ENCODE data around the gene SLC35D2.

SLC35D2 gene

DNA sequence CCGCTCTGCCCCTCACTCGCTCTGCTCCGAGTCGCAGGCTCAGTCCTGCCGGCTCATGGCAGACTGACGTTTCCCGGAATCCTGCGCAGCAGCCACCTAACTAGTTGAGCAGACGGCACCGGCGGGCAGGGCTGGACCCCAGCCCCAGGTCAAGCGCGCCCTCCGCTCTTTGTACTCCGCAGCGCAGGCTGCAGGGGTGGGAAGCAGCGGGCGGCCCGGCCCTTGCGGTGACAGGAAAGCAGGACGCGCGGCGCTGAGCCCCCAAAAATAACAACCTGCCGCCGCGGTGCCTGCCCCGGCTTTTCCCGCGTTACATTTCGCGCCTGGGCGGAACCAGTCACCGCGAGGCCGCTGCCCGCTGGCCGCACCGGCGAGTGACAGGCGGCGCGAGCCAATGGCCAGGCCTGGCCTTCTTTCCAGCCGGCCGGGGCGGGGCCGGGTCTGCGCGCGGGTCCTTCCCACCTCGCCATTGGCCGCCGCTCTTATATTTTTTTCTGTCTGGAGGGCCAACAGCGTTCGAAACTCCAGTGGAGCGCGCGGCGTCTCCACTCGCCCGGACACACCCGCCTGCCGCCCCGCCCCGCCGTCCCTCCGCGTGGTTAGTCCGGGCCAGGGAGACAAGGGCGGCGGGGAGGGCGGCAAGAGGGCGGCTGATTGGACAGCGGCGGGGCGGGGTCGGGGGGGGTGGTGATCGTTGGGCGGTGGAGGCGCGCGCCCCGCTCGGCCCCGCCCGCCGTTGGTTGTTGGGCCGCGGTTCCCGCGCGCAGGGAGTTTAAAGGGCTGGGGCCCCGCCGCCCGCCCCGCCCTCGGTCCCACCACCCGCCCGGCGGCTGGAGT is 34.8 kb upstream of the SLC35D2 start, which contains the start of gene ZNF367:
TSS of gene ZNF367 (minus strand) at position 288 of the 837 bp plus-strand sequence. CDS start 338 bp downstream, outside the sequence.
- TF ChIP-seq POU2F2 (IDR thresholded peaks at IDR 0.05; ENCODE audit: low read depth, low read length) (no peak), TAF1 (IDR thresholded peaks at IDR 0.05; ENCODE audit: low read depth, low read length) (no peak), PAX5 (IDR thresholded peaks at IDR 0.05; ENCODE audit: insufficient read depth, low read length, severe bottlenecking) (no peak), POLR2AphosphoS5 (IDR thresholded peaks at IDR 0.05; ENCODE audit: low read depth, low read length) (no peak), SPI1 (IDR thresholded peaks at IDR 0.05; ENCODE audit: low read depth, low read length) (no peak), POLR2A (IDR thresholded peaks at IDR 0.05; ENCODE audit: low read depth, low read length) (no peak)
- peak; percentile 81 for DNase-seq (ENCODE audit: insufficient read length, low spot score)
- peak; percentile 90 for FAIRE-seq

- FAIRE-seq, result no peak
These were observed 34.2 kb upstream of the SLC35D2 start for GRCh38 chr9:96417661-96418082.

GRCh38 chr9:96417051-96417586 is 33.6 kb upstream of the SLC35D2 start:
- FAIRE-seq (peak; percentile 89), DNase-seq (ENCODE audit: insufficient read length, low spot score) (peak; percentile 81)
- peak; percentile 74 for TF ChIP-seq POLR2A (IDR thresholded peaks at IDR 0.05; ENCODE audit: low read depth, low read length)
- 0 out of 2 replicates have a peak, but pooled peaks have one; percentile 34 for TF ChIP-seq POU2F2 (IDR thresholded peaks at IDR 0.05; ENCODE audit: low read depth, low read length)
- no peak for TF ChIP-seq POLR2AphosphoS5 (IDR thresholded peaks at IDR 0.05; ENCODE audit: low read depth, low read length)
- TF ChIP-seq PAX5 (IDR thresholded peaks at IDR 0.05; ENCODE audit: insufficient read depth, low read length, severe bottlenecking), result no peak
- peak; percentile 50; the same call in 1 of the 2 replicates for TF ChIP-seq TAF1 (IDR thresholded peaks at IDR 0.05; ENCODE audit: low read depth, low read length)
- no peak for TF ChIP-seq SPI1 (IDR thresholded peaks at IDR 0.05; ENCODE audit: low read depth, low read length)

More at GRCh38 chr9:96417661-96418082, 34.2 kb upstream of the SLC35D2 start:
- TF ChIP-seq PAX5 (IDR thresholded peaks at IDR 0.05; ENCODE audit: insufficient read depth, low read length, severe bottlenecking) (no peak), SPI1 (IDR thresholded peaks at IDR 0.05; ENCODE audit: low read depth, low read length) (no peak)
- DNase-seq (ENCODE audit: insufficient read length, low spot score), result peak; percentile 17

DNA sequence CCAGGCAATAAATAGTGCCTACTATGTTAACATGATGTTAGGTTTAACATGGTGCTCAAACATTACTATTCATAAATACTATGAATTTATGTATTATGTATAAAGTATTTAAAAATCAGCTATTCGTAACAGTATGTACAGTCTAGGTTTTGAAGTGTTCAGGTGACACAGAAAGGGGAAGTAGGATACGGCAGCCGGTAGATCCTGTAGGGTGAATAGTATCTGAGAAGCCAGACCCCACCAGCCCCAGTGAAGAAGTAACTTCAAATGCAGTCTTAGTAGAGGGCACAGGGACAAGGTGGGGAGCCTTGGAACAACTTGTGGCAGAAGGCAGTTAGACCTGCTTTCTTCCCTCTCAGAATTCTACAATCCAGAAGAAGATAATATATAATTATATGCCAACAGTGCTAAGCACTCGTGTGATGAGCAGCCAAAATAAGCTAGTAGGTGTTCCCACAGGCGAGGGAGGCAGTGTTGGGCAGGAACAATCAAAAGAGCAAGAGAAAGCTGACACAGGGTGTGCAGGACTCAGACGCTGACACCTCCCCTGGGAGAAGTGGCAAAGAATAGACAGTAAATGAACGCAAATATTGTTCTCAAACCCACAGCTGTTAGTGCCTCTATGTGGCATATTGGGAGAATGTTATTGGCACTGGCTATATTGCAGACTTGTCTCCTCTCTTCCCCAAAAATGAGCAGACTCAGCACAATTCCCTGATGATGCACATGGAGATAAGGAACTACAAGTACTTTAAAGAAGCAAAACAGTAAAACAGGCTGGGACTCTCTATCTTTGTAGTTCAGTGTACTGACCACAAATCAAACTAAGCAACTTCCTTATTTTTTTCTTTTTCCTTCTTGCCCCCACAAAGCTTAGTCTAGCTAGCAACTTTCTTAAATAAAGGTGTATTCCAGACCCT is 30.1 kb upstream of the SLC35D2 start:
- FAIRE-seq (peak; percentile 43), DNase-seq (ENCODE audit: insufficient read length, low spot score) (no peak)
- TF ChIP-seq POLR2A (IDR thresholded peaks at IDR 0.05; ENCODE audit: low read depth, low read length), result no peak
- TF ChIP-seq TAF1 (IDR thresholded peaks at IDR 0.05; ENCODE audit: low read depth, low read length), result no peak
- no peak for TF ChIP-seq PAX5 (IDR thresholded peaks at IDR 0.05; ENCODE audit: insufficient read depth, low read length, severe bottlenecking)
- TF ChIP-seq POU2F2 (IDR thresholded peaks at IDR 0.05; ENCODE audit: low read depth, low read length), result no peak
- TF ChIP-seq POLR2AphosphoS5 (IDR thresholded peaks at IDR 0.05; ENCODE audit: low read depth, low read length), result no peak
- peak; percentile 91 for TF ChIP-seq SPI1 (IDR thresholded peaks at IDR 0.05; ENCODE audit: low read depth, low read length)

- no peak for TF ChIP-seq TAF1 (IDR thresholded peaks at IDR 0.05; ENCODE audit: low read depth, low read length)
- TF ChIP-seq POLR2A (IDR thresholded peaks at IDR 0.05; ENCODE audit: low read depth, low read length), result no peak
- no peak for FAIRE-seq
These were observed 28.8 kb upstream of the SLC35D2 start for GRCh38 chr9:96412174-96412913.

DNA sequence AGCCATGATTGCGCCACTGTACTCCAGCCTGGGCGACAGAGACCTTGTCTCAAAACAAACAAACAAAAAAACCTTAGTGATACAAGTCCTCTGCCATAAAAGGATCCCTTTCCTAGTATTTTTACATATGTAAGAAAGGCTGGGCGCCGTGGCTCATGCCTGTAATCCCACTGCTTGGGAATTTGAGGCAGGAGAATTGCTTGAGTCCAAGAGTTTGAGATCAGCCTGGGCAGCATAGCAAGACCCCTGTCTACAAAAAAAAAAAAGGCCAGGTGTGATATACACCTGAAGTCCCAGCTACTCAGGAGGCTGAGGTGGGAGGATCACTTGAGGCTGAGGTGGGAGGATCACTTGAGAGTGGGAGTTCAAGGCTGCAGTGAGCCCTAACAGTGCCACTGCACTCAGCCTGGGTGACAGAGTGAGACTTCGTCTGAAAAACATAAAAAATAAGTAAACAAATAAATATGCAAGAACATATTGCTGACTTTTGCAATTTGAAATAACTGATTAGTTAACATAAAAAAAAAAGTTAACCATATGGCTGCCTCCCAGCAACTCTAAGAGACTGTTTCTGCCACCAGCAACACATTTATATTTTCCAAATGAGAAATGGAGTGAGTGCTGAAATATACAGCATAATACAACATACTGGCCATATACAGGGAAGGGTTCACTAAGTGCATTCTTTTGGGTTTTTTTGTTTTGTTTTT is 27.8 kb upstream of the SLC35D2 start:
- FAIRE-seq (no peak), DNase-seq (ENCODE audit: insufficient read length, low spot score) (no peak)
- no peak for TF ChIP-seq POLR2A (IDR thresholded peaks at IDR 0.05; ENCODE audit: low read depth, low read length)
- TF ChIP-seq POLR2AphosphoS5 (IDR thresholded peaks at IDR 0.05; ENCODE audit: low read depth, low read length), result no peak
- no peak for TF ChIP-seq PAX5 (IDR thresholded peaks at IDR 0.05; ENCODE audit: insufficient read depth, low read length, severe bottlenecking)
- no peak for TF ChIP-seq POU2F2 (IDR thresholded peaks at IDR 0.05; ENCODE audit: low read depth, low read length)
- no peak for TF ChIP-seq SPI1 (IDR thresholded peaks at IDR 0.05; ENCODE audit: low read depth, low read length)
- no peak for TF ChIP-seq TAF1 (IDR thresholded peaks at IDR 0.05; ENCODE audit: low read depth, low read length)

More at GRCh38 chr9:96412174-96412913, 28.8 kb upstream of the SLC35D2 start:
- no peak for DNase-seq (ENCODE audit: insufficient read length, low spot score)

- no peak for DNase-seq (ENCODE audit: insufficient read length, low spot score)
- FAIRE-seq, result no peak
- TF ChIP-seq POLR2A (IDR thresholded peaks at IDR 0.05; ENCODE audit: low read depth, low read length), result no peak
- TF ChIP-seq PAX5 (IDR thresholded peaks at IDR 0.05; ENCODE audit: insufficient read depth, low read length, severe bottlenecking), result no peak
- TF ChIP-seq POLR2AphosphoS5 (IDR thresholded peaks at IDR 0.05; ENCODE audit: low read depth, low read length), result no peak; the same call in 1 of the 2 replicates
- TF ChIP-seq TAF1 (IDR thresholded peaks at IDR 0.05; ENCODE audit: low read depth, low read length), result no peak
- TF ChIP-seq SPI1 (IDR thresholded peaks at IDR 0.05; ENCODE audit: low read depth, low read length), result 0 out of 2 replicates have a peak, but pooled peaks have one; percentile 10
These were observed 25.1 kb upstream of the SLC35D2 start for GRCh38 chr9:96408409-96409280.

All from GM12891 (cell line).